GM19240 (cell line): ENCODE measurements around the gene BCAS3.
"Not testable (repeated sequence)": the region's sequence is repeated elsewhere in the genome, so short reads cannot be mapped to it uniquely, and the experiment has no call there.

Experiments used
- DNase-seq: peaks from one replicate; pipeline ENCODE4 v3.0.0; 2011; ENCODE audit warnings: low spot score; ENCODE audit not compliant: insufficient read length

BCAS3 gene

DNA sequence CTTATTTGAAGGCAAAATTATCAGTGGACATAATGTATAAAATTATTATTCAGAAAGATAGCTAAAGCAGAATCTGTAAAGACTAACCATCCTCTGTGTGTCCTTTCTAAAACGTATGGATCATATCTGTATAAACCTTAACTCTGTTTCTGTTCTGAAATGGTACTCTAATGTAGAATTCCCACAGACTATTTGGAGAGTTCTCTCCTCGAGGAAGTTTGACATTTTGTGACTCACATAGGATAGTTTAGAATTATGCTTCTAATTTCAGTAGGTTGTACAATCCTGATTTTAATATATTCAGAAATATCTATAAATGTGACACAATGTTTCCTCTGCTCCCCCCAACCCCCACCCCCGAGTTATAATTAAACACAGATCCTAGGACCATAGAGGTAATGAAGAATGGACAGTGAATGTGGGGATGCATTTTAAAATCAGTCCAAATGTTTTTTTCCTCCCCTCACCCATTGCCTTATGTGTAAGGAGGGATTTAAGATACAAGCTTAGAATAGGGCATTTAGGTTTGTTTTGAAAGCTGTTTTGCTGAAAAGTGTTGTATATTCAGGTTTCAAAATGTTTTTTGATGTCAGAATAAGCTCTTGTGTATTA is 66.8 kb downstream of the BCAS3 start:
- no peak for DNase-seq

DNA sequence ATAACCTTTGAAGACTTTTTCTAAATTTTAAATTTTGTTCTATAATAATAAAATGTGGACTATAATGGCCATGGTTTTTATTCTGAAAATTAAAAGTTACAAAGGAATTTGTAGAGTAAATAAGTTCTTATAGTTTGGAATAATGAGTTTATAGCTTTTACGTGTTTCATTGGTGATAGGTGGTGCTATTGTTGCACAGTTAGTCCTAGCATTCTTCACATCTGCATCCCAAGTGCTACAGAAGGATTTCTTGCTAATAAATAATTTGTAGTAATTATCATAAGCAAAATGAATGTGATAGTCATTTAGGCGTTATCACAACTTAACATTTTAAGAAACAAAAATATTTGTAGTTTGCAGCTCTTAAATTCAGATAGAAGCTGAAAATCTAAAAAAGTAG is 67.9 kb downstream of the BCAS3 start:
- no peak for DNase-seq

DNA sequence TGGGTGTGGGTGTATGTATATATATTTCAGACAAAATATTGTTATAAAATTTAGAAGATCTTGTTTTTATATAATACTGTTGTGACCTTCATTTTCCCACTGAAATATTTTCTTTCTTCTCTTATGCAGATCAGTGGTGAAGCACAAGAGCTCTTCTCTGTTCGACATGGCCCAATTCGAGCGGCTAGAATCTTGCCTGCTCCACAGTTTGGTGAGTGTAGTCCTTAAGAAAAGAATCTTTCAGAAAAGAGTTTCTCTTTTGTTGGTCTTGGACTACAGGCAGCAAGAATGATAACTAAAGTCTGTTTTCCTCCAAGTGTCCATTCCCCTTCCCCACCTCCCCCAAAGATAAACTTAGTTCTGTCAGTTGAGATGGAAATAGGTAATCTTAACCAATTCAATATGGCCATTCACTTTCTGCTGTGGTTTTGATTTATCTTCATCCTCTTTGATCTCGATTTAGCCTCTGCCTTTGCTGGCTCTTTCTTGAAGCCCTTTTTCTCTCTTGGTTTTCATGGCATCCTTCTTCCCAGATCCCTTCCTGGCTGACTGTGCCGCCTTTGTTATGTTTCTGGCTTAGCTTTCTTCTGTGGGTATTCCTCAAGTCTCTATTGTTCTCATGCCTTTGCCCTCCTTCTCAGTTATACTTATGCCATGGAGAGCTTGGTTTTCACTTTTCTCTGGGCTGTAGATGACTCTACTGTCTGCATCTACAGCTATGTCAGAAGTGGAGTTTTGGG is 69.6 kb downstream of the BCAS3 start:
- no peak for DNase-seq

DNA sequence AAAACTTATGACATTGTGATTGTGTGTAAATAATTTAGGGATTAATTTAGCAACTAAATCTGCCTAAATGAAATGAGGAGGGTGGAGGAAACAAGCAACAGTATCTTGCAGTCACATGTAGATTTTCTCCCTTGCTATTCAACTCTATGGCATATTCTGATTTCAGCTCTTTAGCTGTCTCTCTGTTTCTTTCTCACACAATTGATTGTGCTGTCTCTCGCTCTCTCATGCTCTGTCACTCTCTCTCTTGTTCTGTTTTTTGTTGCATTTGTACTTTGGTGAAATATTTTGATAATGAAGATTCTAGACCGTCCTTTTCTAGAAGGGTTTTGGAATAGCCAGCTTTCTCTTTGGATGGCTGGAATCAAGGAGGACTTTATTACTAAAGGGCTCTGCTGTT is 70.6 kb downstream of the BCAS3 start:
- no peak for DNase-seq

DNA sequence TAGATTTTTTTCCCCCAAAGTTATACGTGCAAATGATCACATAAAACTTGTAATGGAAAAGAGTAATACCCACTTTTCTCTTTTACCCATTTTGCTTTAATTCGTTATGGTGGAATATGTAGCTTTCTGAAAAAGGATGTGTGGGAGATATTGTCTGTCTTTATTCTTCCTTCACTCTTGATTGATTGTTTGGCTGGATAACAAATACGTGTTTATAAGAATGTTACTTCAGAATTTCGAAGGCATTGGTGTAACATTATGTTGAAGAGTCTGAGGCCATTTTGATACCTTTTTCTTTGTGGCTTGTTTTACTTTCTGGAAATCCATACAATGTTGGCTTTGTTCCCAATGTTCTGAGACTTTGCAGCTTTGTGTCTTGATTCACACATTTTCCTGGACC is 71.4 kb downstream of the BCAS3 start:
- no peak for DNase-seq

DNA sequence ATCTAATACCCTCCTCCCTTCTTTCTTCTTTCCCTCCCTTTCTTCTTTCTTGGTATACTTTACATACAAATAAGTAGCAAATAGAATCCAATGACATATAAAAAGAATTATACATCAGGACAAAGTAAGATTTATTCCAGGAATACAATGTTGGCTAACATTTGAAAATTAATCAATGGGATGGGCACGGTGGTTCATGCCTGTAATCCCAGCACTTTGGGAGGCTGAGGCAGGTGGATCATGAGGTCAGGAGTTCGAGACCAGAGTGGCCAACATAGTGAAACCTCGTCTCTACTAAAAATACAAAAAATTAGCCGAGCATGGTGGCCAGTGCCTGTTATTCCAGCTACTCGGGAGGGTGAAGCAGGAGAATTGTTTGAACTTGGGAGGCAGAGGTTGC is 72.1 kb downstream of the BCAS3 start:
- no peak for DNase-seq

DNA sequence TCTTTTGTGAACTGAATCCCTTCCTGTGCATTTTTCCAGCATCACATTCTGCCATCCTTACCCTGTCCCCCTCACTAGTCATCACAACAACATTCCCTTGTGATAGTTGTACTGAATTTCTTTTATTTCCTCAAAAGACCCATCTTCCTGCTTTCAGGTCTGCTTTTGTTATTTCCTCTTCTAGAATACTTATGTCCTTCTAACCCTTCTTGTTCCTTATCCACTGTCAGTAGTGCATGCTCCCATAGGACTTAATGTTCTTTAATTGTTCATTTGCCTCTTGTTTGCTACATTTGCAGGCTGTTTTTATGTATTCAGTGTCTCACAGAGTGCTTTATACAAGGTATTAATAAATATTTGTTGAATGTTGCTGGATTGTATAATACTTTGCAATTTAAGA is 73.0 kb downstream of the BCAS3 start:
- DNase-seq: no peak

DNA sequence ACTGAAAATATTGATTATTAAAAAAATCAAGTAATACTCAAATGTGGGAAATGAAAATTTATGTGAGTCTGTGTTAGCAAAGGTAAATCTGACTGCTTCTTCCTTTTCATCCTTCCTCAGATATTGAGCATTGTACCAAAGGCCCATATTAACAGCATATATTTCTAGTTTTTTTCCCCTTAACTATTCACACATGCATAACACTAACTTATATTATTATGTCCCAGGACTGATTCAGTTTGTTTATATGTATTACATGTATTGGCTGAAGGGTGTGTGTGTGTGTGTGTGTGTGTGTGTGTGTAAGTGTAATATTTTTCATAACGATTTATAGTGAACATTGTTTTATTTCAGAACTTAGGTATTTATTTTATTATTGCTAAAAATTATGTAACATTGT is 74.2 kb downstream of the BCAS3 start:
- no peak for DNase-seq

DNA sequence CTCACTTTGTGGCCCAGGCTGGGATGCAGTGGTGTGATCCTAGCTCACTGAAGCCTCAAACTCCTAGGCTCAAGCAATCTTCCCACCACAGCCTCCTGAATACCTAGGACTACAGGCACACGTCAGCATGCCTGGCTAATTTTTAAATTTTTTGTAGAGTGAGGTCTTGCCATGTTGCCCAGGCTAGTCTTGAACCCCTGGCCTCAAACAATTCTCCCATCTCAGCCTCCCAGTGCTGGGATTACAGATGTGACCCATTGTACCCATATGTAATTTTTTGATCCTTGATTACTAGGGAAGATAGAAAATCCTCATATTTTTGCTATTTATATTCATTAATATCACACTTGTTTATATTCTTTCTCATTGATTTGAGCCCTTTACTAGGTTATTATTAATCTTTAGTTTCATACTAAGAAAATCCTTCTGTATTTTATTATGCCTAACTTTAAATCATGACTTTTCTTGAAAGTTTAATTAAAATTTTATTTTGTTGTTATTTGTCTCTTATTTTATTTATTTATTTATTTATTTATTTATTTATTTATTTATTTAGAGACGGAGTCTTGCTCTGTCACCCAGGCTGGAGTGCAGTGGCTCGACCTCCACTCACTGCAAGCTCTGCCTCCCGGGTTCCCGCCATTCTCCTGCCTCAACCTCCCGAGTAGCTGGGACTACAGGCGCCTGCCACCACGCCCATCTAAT is 75.4 kb downstream of the BCAS3 start:
- no peak for DNase-seq

DNA sequence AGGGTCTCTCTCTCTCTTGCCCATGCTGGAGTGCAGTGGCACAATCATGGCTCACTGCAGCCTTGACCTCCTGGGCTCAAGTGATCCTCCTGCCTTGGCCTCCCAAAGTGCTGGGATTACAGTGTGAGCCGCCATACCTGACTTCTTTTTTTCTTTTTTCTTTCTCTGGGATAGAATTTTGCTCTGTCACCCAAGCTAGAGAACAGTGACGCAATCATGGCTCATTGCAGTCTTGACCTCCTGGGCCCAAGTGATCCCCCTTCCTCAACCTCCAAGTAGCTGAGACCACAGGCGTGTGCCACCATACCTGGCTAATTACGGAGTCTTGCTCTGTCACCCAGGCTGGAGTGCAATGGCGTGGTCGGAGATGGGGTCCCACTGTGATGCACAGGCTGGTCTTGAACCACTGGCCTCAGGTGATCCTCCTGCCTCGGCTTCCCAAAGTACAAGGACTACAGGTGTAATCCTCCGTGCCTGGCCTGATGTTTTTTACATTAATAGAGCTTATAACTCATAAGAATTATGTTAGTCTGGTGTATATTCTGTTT is 76.5 kb downstream of the BCAS3 start:
- no peak for DNase-seq

DNA sequence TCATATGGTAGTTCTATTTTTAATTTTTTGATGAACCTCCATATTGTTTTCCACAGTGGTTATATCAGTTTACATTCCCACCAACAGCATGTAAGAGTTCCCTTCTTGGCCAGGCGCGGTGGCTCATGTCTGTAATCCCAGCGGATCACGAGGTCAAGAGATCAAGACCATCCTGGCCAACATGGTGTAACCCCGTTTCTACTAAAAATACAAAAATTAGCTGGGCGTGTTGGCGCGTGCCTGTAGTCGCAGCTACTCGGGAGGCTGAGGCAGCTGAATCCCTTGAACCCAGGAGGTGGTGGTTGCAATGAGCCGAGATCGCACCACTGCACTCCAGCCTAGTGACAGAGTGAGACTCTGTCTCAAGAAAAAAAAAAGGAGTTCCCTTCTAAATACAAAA is 79.1 kb downstream of the BCAS3 start:
- DNase-seq: not testable (repeated sequence)

DNA sequence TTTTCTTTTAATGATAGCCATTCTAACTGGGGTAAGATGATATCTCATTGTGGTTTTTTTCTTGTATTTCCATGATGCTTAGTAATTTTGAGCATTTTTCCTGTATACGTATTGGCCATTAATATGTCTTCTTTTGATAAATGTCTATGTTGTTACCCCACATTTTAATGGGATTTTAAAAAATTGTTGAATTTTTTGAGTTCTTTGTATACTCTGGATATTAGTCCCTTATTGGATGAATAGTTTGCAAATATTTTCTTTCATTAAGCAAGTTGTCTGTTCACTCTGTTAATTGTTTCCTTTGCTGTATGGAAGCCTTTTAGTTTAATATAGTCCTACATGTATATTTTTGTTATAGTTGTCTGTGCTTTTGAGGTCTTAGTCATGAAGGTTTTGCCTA is 79.8 kb downstream of the BCAS3 start:
- DNase-seq: no peak

DNA sequence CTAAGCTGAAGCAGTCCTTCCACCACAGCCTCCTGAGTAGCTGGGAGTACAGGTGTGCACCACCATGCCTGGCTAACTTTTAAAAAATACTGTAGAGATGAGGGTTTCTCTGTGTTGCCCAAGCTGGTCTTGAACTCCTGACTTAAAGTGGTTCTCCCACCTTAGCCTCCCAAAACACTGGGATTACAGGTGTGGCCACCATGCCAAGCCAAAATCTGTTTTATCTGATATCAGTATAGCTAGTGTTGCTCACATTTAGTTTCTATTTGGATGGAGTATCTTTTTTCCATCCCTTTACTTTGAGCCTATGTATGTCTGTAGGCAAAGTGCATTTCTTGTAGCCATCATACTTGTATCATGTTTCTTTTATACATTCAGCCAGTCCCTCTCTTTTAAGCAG is 82.1 kb downstream of the BCAS3 start:
- no peak for DNase-seq

DNA sequence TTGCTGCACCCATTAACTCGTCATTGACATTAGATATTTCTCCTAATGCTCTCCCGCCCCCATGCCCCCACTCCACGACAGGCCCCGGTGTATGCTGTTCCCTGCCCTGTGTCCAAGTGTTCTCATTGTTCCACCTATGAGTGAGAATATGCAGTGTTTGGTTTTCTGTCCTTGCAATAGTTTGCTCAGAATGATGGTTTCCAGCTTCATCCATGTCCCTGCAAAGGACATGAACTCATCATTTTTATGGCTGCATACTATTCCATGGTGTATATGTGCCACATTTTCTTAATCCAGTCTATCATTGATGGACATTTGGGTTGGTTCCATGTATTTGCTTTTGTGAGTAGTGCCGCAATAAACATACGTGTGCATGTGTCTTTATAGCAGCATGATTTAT is 83.7 kb downstream of the BCAS3 start:
- DNase-seq: not testable (repeated sequence)

DNA sequence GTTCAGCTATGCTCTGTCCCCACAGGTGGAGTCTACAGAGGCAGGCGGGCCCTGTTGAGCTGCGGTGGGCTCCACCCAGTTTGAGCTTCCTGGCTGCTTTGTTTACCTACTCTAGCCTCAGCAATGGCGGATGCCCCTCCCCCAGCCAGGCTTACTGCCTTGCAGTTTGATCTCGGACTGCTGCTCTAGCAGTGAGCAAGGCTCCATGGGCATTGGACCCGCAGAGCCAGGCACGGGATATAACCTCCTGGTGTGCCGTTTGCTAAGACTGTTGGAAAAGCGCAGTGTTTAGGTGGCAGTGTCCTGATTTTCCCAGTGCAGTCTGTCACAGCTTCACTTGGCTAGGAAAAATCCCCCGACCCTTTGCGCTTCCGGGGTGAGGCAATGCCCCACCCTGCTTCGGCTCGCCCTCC is 89.1 kb downstream of the BCAS3 start:
- DNase-seq: no peak

DNA sequence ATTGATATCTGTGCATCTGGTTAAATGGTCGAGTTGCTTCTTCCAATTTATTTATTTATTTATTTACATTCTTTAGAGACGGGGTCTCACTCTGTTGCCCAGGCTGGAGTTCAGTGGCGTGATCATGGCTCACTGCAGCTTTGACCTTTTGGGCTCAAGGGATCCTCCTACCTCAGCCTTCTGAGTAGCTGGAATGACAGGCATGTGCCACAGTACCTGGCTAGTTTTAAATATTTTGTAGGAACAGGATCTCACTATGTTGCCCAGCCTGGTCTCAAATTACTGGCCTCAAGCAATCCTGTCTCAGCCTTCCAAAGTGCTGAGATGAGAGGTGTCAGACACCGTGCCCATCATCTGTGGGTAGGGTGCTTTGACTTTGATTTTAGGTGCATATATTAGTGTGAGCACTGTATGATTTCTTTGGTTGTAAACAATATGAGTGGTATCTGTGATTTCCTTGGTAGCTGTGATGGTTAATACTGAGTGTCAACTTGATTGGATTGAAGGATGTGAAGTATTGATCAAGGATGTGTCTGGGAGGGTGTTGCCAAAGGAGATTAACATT is 90.2 kb downstream of the BCAS3 start:
- no peak for DNase-seq

DNA sequence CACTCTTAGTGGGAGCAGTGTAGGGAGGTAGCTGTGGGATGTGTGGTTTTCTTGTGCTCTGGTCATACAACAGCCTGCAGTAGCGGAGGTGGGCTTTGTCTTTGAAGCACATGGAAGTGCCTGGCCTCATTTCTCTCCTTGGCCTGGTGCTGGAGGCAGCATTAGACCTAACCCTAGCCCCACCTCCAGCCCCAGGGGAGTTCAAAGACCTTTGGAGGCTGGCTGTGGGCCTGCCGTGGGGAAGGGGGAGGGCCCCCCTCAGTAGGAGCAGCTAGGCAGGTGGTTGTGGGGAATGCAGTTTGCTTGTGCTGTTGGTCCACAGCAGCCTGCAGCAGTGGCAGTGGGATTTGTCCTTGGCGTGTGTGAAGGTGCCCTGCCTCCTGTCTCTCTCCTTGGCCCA is 91.7 kb downstream of the BCAS3 start:
- DNase-seq: no peak

DNA sequence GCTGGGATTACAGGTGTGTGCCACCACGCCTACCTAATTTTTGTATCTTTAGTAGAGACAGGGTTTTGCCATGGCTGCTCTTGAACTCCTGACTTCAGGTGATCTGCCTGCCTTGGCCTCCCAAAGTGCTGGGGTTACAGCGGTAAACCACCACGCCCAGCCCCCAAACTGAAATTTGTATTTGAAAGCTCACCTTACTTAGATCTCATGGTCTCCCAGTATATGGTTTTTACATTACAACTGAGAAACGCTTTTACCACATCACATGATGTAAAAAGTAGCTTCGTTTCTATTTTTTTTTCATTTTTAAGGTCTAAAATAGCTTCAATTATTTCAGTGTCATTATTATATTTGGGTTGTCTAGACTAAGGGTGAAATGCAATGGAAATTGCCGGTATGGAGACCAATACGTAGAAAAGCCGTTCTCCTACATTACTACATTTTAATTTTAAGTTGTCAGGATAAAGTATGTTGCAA is 93.3 kb downstream of the BCAS3 start:
- DNase-seq: no peak

DNA sequence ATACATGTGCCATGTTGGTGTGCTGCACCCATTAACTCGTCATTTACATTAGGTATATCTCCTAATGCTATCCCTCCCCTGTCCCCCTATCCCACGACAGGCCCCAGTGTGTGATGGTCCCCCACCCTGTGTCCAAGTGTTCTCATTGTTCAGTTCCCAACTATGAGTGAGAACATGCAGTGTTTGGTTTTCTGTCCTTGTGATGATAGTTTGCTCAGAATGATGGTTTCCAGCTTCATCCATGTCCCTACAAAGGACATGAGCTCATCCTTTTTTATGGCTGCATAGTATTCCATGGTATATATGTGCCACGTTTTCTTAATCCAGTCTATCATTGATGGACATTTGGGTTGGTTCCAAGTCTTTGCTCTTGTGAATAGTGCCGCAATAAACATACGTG is 94.0 kb downstream of the BCAS3 start:
- DNase-seq: not testable (repeated sequence)

DNA sequence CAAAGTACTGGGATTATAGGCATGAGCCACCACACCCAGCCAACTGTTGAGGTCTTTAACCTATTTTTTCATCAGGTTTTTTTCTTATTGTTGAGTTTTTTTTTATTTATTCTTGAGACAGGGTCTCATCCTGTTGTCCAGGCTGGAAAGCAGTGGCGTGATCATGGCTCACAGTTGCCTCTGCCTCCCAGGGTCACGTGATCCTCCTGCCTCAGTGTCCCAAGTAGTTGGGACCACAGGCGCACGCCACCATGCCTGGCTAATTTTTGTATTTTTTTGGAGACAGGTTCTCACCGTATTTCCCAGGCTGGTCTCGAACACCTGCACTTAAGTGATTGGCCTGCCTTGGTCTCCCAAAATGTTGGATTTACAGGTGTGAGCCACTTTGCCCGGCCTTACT is 95.9 kb downstream of the BCAS3 start:
- DNase-seq: no peak

DNA sequence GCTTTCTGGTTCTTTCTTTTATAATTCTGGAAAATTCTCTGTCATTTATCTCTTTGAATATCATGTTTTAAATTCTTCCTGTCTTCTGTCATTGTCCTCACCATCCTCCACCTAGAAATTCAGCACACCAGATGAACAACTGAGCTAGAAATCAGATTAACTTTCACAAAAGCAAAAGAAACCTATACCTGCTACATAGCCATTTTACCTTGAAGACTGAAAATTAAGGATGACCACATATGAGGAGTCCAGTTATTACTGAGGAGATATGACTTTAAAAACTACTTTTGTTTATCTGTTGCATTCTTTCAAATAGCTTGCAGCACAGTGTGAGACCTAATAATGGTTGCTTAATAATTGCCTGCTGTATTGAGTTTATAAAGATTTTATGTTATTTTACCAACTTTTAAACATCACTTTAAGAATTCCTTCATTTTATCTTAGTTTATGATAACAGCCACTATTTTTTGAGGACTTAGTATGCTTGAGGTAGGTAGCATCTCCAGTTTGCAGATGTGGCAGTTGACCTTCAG is 104.3 kb downstream of the BCAS3 start:
- no peak for DNase-seq

DNA sequence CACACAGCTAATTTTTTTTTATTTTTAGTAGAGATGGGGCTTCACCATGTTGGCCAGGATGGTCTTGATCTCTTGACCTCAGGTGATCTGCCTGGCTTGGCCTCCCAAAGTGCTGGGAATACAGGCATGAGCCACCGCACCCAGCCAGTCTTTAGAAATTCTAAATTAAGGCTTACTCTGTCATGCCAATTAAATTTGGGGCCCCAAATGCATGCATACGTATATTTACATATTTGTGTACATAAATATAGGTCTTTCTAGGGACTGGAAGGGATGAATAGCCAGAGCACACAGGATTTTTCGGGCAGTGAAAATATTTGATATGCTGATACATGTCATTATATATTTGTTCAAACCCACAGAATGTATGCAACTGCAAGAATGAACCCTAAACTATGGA is 105.1 kb downstream of the BCAS3 start:
- no peak for DNase-seq
